ENCODE measurements around the gene SESN3.
"Not testable (repeated sequence)": the region's sequence is repeated elsewhere in the genome, so short reads cannot be mapped to it uniquely, and the experiment has no call there.

The SESN3 gene, protein sequence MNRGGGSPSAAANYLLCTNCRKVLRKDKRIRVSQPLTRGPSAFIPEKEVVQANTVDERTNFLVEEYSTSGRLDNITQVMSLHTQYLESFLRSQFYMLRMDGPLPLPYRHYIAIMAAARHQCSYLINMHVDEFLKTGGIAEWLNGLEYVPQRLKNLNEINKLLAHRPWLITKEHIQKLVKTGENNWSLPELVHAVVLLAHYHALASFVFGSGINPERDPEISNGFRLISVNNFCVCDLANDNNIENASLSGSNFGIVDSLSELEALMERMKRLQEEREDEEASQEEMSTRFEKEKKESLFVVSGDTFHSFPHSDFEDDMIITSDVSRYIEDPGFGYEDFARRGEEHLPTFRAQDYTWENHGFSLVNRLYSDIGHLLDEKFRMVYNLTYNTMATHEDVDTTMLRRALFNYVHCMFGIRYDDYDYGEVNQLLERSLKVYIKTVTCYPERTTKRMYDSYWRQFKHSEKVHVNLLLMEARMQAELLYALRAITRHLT

DNA sequence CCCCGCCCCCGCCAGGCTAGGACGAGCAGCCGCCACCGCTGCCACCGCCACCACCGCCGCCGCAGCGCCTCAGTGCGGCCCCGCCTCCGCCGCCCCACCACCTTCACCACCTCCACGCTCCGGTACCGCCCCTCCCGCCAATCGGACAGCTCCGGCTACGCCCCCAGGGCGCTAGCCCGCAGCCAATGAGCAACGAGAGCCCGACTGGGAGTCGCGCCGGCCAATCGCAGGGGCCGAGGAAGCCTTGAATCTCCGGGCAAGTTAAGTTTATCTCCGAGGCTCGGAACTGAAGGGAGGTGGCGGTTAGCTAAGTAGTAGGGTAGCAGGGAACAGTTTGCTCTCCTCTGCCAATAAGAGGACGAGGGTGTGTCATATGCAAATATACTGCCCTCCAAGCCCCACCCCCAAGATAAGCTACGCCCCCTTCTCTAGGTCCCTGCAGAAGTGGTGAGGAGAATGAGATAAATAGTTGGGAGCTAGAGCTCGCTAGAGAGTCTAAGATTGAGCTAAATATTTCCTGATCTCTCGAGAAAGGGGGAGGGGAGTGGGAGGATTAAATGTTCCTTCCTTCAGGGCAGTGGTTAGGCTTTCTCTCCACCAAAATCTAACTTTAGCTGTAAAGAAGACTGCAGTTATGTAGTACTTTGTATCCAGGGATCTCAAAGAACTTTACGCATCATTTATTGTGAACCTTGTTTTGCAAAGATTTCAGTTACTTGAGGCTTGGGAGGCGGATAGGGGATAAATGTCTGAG is at the start of gene SESN3:
SESN3 (minus strand) TSS at position 76 of the 754 bp plus-strand sequence. CDS start 342 bp downstream, outside the sequence.
- peak; percentile 97 for DNase-seq (ENCODE audit: low spot score)

DNA sequence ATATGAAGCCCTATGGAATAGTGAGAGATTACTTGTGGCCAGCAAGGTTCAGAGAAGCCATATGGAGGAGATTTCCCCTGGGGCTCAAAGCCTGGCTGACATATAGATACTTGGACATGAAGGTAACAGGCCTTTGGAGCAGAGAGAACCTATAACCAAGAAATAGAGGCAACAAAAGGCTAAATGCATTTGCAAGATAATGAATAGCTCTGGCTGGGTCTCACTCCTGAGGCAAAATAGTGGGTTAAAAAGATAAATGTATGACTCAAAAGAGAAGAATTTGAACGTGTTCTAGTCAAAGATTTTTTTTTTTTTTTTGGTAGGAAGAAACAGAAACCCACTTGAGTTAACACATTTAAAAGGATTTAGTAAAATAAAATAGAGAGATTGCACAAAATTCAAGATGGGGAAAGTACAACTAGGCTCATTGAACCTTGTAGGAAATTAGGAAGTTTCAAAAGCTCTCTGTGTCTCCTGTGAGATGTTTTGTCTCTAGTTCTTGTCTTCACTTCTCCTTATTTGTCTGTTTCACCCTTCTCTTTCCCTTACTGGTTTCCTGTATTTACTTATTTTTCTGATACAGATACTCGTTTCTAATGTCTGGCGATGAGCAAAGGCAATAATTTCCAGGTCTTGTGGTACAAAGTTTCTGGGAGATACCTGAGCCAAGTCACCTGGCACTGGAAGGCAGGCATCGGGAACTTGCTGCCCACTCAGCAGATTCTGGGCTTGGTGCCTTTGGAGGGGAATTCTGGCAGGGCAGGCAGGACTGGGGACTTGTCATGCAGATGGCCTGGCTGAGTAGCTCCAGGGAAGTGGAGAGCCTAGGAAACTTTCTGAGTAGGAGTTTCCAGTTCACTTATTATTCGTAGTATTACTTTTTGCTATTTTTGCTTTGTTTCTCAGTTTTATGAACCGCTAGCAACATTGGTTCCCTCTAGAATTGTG is 49.2 kb upstream of the SESN3 start:
- peak; percentile 40 for DNase-seq (ENCODE audit: low spot score)

DNA sequence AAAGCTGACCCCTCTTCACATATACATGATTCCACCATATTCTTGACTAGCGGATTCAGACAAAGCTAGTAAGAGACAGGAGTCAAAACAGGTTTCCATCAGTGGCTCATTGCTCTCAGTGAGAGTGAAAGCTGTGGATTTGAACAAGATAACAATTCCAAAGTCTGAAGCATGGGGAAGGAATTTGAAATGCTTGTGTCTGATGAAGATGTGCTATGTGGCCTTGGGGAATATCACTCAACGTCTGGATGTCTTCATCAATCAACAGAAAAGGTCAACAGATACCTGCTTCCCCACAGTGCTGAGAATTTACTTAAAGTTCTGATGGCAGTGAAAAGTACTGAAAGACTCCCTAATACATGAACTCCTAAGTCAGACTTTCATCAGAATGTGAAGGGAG is 46.9 kb upstream of the SESN3 start:
- no peak for DNase-seq (ENCODE audit: low spot score)

DNA sequence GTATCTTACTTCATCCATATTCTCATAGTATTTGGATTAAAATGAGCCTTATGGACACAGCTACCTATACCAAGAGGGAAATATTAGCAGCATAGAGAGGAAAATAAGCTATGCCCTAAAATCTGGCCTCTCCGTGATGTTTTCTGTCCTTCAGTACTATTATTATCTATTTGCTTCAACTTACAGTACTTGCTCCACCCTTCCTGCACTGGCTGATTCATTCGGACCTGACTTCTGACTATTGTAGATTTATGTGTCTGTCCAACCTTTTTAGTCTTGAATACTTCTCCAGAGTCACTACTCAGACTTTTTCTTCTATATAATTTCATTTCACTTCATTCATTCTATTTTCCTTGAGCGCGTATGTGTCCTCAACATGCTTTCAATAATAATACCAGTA is 45.1 kb upstream of the SESN3 start:
- DNase-seq (ENCODE audit: low spot score), result no peak

DNA sequence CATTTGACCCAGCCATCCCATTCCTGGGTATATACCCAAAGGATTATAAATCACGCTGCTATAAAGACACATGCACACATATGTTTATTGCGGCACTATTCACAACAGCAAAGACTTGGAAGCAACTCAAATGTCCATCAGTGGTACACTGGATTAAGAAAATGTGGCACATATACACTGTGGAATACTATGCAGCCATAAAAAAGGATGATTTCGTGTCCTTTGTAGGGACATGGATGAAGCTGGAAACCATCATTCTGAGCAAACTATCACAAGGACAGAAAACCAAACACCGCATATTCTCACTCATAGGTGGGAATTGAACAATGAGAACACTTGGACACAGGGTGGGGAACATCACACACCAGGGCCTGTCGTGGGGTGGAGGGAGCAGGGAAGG is 42.6 kb upstream of the SESN3 start:
- DNase-seq (ENCODE audit: low spot score), result not testable (repeated sequence)

DNA sequence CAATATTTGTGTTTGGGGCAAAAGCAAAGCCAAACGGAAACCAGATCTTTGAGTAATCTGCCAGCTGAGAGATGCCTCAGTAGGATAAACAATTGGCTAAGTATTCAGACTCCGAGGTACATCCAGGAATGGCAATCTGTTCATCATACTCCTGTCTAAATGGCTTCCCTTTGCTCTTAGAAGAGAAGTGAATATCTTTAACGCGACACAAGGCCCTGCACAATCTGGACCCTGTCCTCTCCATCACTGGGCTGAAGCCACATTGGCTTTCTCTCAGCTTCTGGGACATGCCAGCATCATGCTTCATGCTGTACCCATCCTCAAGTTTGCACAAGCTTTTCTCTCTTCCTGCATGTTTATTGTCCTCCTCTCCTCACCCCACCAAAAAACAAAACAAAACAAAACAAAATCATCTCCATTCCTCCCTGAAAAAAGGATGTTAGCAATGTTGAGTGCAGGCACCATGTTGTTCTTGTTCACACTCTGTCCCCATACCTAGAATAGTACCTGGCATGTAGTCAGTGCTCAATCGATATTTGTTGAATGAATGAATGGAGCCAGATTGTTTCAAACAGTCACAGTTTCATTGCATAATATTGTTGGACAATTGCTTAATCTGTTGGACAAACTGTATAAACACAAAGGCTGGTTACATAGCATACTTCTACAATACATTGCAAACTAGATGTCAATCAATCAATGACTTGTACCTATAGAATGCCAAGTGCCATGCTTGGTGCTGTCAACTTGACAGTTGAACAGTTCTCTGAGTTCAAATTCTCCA is 38.2 kb upstream of the SESN3 start:
- DNase-seq (ENCODE audit: low spot score), result no peak

DNA sequence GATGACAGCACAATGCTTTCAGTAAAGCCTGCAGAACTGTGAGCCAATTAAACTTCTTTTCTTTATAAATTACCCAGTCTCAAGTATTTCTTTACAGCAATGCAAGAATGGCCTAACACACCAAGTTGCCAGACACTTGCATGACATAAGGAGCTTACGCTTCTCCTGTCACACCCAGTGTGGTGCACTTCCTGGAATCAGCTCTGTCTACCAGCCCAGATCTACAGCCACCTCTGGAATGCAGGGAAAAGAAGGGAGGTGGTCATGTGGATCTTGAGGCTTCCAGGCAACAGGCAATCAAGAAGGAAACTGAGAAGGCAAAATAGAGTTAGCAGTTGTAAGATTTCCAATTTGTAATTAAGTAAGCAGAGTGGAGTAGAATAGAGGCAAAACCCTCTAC is 37.4 kb upstream of the SESN3 start:
- no peak for DNase-seq (ENCODE audit: low spot score)

DNA sequence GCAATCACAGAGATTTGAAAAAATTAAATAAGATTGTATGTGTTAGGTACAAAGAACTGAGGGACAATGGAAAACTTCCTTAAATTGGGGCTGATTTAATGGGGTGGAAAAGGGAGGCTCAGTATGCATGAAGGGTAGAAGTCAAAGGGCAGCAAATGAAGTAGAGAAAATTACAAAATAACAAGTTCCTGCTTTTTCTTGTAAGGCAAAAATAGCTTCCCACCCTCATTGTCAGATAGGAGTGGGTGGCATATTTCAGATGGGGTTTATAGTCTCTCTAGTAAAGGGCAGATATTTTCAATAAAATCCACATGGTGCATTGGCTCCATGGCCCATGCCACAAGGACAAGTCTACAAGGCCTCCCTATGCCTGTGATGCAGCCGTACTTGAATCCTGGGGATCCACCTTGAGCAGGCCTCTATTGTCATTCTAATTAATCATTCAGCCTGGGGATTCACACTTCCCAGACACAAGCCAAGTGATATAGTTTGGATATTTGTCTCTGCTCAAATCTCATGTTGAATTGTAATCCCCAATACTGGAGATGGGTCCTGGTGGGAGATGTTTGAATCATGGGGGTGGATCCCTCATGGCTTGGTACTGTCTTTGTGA is 36.7 kb upstream of the SESN3 start:
- no peak for DNase-seq (ENCODE audit: low spot score)

DNA sequence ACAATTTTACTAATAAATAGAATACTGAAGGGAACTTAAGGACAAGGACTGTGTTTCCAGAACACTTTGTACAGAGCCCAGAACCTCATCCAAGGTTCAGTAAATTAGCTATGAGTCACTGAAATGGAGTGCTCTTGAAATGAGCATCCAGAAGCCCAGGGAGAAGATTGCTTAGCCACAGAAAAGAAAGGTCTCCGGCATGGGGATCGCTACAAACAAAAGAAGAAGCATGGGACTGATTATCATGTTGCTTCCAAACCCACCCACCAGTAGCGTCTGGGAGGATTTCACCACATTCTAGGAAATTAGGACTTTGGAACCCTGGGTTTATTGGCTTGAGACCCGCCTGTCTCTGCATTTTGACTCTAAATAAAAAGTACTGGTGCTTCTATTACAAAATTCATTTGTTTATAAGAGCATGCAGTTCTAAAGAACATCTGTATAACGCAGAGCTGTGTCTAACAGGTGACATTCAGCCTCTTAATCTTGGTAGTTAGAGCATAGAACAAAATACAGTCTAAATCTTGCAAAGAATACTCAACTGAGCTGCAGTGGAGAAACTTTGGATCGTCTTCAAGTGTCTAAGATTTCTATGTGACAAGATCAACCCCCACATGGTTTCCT is 35.9 kb upstream of the SESN3 start:
- DNase-seq (ENCODE audit: low spot score), result no peak

DNA sequence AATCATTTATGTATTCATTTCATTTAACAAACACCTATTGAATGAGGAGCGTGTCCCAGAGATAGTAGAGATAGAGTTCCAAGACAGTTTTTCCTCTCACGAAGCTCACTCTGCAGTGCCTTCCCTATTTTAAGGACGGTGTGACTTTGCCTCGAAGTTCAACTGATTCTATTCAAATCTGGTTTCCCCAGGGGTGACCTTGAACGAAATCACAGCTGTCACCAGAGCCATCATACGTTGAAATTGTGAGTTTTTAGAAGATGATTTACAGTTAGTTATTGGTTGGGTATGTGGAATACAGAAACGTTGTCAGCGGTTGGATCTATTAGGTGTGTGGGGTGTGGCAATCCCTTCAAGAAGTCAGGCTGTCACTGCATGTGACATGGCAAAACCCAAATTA is 33.9 kb upstream of the SESN3 start:
- DNase-seq (ENCODE audit: low spot score), result no peak

DNA sequence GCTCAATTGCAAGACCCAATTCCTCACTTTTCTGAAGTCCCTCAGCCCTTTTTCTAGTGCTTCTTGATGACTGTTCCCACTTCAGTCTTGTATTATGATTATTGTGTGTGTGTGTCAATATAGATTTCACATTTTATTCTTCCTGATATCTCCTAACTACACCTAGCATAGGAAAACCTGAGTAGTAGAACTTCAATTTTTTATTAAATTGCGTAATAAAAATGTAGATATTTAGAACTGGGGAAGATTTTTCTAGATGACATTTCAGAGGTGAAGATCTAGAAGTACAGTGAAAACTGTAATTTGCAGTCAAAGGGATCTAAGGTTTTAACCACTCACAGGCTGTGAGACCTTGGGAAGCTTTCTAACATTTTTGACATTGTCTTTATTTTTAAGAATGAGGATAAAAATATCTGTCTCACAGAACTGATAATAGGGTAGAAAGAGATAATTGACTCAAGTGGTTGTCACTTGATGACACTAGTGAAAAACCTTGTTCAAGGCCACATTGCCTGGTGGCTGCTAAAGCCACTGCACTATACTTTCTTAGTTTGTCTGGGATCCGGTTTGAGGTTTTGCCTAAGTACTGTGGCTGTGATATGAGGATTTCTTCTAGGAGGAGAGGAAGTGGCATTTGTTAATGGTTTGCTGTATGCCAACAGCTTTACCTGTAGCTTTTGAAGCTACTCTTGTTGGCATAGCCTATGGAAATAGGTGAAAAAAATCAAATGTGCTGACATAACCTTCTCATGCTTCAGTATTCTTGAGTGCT is 32.2 kb upstream of the SESN3 start:
- no peak for DNase-seq (ENCODE audit: low spot score)

DNA sequence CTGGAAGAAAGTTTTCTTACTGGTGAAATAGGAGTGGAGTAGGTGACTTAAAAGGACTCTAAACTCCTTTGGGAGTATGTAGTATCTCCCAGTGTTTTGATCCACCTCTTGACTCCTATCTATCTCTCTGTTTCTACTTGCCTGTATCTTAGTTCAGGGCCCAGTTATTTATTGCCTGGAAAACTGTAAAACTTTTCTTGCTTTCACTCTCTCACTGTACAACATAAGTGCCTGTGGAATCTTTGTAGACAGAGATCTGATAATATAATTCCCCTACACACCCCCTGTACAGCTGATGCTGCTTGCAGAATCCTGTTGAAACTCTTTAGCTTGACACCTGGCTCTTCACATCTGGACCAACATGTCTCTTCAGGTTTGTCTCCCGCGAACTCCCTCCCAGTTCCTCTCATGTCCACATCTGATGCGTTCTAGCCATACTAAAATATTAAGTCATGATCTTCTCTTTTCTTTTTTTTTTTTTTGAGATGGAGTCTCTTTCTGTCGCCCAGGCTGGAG is 26.5 kb upstream of the SESN3 start:
- DNase-seq (ENCODE audit: low spot score), result no peak

DNA sequence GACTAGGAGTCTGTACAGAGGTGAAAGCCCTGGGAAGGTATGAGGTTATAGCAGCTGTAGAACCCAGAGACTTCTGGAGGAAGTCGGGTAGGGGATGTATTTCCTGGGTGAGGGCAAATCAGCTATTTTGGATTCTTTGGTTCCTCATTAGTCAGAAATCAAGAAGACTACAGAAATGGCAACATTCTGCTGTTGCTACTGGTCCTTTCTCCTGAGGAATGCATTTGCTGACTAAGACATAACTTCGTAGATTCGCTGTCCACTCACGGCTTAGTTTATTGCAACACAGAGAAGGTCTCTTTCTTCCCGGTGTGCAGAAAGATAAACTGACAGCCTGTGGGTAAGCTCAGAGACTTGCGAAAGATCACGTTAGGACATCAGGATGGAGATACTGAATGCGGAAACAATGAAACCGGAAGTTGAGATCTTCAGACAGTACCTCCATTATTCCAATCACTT is 25.3 kb upstream of the SESN3 start:
- peak; percentile 45 for DNase-seq (ENCODE audit: low spot score)

DNA sequence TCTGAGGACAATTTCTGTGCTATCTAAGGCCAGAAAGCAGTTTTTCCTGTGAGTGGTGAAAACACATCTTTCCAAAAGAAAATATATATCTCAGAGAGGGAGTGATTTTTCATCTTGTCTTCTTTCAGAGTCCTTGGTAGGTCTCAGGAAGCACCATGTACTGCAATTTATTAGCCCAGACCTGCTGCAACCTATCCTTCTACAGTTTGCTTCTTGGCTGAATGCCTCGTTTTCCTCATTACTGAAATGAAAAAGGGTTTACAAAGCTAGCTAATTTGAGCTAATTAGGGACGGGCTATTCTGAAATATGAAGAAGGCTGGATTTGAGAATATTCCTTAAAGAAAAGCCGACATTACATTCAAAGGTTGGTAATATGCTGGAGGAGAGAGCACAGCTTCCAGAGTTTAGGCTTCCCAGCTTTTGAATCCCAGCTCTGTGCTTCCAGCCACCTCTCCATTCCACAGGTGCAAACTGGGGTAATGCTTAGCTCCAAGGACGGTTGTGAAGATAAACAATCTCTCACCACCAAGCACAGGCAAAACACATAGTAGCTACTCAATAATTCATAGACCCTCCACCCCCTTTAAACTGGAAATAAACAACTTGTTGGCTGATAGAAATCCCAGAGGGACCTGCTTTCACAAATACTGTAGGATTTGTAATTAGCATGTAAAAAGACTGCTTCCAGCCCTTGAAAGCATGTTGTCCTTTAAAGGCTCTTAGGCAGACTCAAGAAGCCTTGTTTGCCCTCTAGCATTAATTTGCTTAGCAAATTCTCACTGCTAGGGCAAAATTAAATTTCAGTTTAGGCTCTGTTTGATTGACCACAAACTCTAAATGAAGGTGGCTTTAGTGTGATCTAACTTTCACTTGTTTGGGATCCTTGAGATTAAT is 24.5 kb upstream of the SESN3 start:
- DNase-seq (ENCODE audit: low spot score), result no peak

DNA sequence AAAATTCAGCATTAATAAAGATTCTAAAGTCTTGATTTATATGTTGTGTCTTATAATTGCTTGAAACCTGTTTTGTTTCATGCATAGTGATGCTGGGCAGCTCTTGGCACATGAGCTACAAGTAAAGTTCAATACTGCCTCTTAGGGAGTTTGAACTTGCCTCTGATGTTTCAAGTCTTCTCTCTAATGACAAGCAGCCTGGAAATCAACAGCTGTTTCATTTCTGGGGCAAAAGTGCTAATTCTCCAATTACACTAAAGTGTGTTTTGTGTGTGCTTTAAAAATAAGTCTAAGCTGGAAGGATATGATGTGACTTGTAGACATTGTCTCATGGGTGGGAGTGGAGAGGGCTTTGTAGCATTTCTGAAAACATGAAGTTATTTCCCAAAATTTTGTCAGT is 23.7 kb upstream of the SESN3 start:
- DNase-seq (ENCODE audit: low spot score), result no peak

DNA sequence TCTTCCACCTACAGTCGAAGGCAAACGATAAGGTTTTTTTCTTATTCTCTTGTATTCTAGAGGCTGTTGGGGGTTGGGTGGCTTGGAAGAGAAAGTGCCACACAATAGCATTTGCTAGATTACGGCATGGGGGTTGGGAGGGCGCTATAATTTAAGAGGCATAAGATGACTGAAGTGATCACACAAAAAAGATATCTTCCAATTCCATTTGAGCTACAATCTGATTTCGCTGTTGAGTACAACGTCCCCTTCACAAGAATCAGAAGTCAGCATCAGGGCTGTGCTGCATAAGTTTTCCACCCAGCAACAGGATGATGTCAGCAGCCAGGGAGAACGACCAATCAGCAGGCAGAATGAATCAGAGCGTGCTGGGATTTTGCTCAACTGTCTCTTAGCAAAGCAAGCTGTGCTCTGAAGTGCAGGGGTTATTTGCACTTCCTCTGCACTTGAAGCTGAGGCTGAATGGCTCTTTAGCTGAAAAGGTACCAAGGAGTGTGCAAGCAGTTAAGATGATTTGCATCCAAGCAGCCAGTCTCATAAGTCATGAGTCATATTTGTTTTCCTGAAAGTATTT is 23.2 kb upstream of the SESN3 start:
- DNase-seq (ENCODE audit: low spot score), result peak; percentile 86

DNA sequence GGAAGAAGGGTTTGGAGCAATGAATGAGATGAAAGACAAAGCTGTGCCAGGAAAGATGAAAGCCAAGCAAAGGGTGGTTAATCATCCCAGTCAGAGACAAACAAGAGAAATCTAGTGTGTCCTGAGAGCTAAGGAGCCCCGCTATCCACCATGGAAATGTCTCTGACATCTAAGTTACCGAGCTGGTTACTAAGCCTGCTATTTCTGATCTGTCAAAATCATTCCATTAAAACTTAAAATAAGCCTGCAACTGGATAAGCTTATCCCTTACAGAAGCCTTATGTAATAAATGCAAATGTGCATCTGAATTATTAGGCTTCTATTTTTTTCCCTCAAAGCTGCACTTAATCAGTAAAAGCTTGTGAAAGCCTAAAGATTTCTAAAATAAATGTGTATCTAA is 22.1 kb upstream of the SESN3 start:
- DNase-seq (ENCODE audit: low spot score), result no peak

DNA sequence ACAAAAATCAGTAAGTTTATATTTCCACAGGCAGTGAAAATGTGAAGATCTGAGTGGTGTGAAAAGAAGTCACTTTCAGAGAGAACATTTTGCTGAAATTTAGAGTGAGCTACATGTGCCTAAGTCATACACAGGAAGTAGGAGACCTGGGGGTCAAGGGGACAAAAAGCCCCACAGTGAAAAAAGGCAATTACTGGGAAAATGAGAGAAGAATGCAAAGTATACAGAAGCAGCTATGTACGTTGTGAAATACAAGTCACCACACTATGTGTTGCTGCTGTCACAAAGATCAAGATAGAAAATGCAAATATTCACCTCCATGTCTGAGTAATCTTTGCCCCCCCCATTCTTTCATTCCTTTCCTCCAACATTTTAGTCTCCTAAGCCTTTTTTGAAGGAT is 21.6 kb upstream of the SESN3 start:
- no peak for DNase-seq (ENCODE audit: low spot score)
